GM12878 (cell line): Measurements from ENCODE around the gene SLC4A5.

ENCODE experiments used
- CEBPB ChIP-seq, 2 experiments: fragments of 150-350 bp in 1 of 2; IDR thresholded peaks; 2 replicates each; pipeline ENCODE4 v1.6.1; 2012 to 2014; ENCODE audit warnings: low read depth in 2 of 2, low read length in 2 of 2, borderline replicate concordance in 1 of 2, inconsistent platforms in 1 of 2
- CTCF ChIP-seq, 3 experiments: IDR thresholded peaks in 2 of 3; conservative IDR thresholded peaks in 1 of 3; 2 replicates each; pipeline ENCODE4 v1.5.1; 2011; ENCODE audit warnings: low read depth in 3 of 3, low read length in 3 of 3, mild to moderate bottlenecking in 3 of 3, control low read depth in 2 of 3, moderate library complexity in 2 of 3, inconsistent platforms in 1 of 3, mixed read lengths in 1 of 3; ENCODE audit not compliant: control insufficient read depth in 2 of 3, insufficient read depth in 1 of 3; ENCODE audit errors: extremely low read depth in 1 of 3
- E2F8 ChIP-seq: fragments of 450-650 bp; IDR thresholded peaks from 2 replicates; pipeline ENCODE4 v1.6.1; 2018; ENCODE audit warnings: mild to moderate bottlenecking, low read depth, moderate library complexity; ENCODE audit not compliant: partially characterized antibody
- EP300 ChIP-seq, 2 experiments: fragments of 150-350 bp in 1 of 2; IDR thresholded peaks; 2 replicates each; pipeline ENCODE4 v1.6.1; 2011 to 2012; ENCODE audit warnings: low read depth in 2 of 2, low read length in 2 of 2, borderline replicate concordance in 1 of 2, improper control_type of control experiment in 1 of 2, inconsistent platforms in 1 of 2; ENCODE audit not compliant: control insufficient read depth in 1 of 2
- IRF4 ChIP-seq: IDR thresholded peaks from 2 replicates; pipeline ENCODE4 v1.6.1; 2011; ENCODE audit warnings: low read depth, low read length
- MEF2B ChIP-seq: fragments of 450-650 bp; IDR thresholded peaks from 2 replicates; pipeline ENCODE4 v1.6.1; 2018; ENCODE audit warnings: mild to moderate bottlenecking, moderate library complexity; ENCODE audit not compliant: partially characterized antibody, poor library complexity, severe bottlenecking
- NR2F1 ChIP-seq: fragments of 450-650 bp; conservative IDR thresholded peaks from 2 replicates; pipeline ENCODE4 v1.6.1; 2017; ENCODE audit warnings: mild to moderate bottlenecking
- SMC3 ChIP-seq: IDR thresholded peaks from 2 replicates; pipeline ENCODE4 v1.6.1; 2011; ENCODE audit warnings: low read length, improper control_type of control experiment, borderline replicate concordance

- TF ChIP-seq CTCF (IDR thresholded peaks at IDR 0.05 in 2 of 3, conservative IDR thresholded peaks at IDR 0.05 in 1 of 3; ENCODE audit: control insufficient read depth in 2 of 3, extremely low read depth in 1 of 3, insufficient read depth in 1 of 3, low read depth in 3 of 3, low read length in 3 of 3) (no peak), E2F8 (no peak), EP300 (IDR thresholded peaks at IDR 0.05; ENCODE audit: borderline replicate concordance in 1 of 2, control insufficient read depth in 1 of 2, low read depth in 2 of 2, low read length in 2 of 2) (no peak), SMC3 (no peak), CEBPB (IDR thresholded peaks at IDR 0.05; ENCODE audit: borderline replicate concordance in 1 of 2, low read depth in 2 of 2, low read length in 2 of 2) (no peak), MEF2B (no peak), IRF4 (no peak), NR2F1 (no peak)
Measured at GRCh38 chr2:74174909-74175308, 168.3 kb downstream of the SLC4A5 start.
